Sigmoid colon (tissue), 4 donors: Measurements from ENCODE around the gene PTPRF.

Source experiments
- CTCF ChIP-seq, 4 experiments: fragments of 450-650 bp in 3 of 4; fragments of 200-600 bp in 1 of 4; IDR thresholded peaks; one replicate each; pipeline ENCODE4 v1.5.1; 2016 to 2019; ENCODE audit warnings: antibody characterized with exemption in 4 of 4, mild to moderate bottlenecking in 3 of 4, moderate library complexity in 2 of 4
- EP300 ChIP-seq, 4 donors: sonication (generic); formaldehyde crosslinking; IDR thresholded peaks; one replicate each; pipeline ENCODE4 v1.6.1; 2017; ENCODE audit warnings: antibody characterized with exemption in 4 of 4
- POLR2A ChIP-seq, 2 donors: fragments of 450-650 bp; IDR thresholded peaks; one replicate each; pipeline ENCODE4 v1.6.1; 2016; ENCODE audit warnings: antibody characterized with exemption in 2 of 2, mild to moderate bottlenecking in 2 of 2, moderate library complexity in 2 of 2
- POLR2AphosphoS5 ChIP-seq, 4 donors: sonication (generic); formaldehyde crosslinking; IDR thresholded peaks; one replicate each; pipeline ENCODE4 v1.6.1; 2017; ENCODE audit warnings: antibody characterized with exemption in 4 of 4

- TF ChIP-seq CTCF (IDR thresholded peaks at IDR 0.05) (no peak), POLR2A (IDR thresholded peaks at IDR 0.05) (no peak), POLR2AphosphoS5 (IDR thresholded peaks at IDR 0.05) (no peak), EP300 (IDR thresholded peaks at IDR 0.05) (no peak)
Measured at GRCh38 chr1:43582162-43582566, 51.5 kb downstream of the PTPRF start.
